Neutrophil (primary cell): ENCODE data around the gene ZNF618.

Experiments used
- H3K27ac ChIP-seq: fragments of 200-600 bp; sonication (generic); 2 replicates; pipeline ENCODE4 v1.5.1; 2016; ENCODE audit warnings: mild to moderate bottlenecking, moderate library complexity
- H3K27me3 ChIP-seq: fragments of 200-600 bp; sonication (generic); 2 replicates; pipeline ENCODE4 v1.6.0; 2016; ENCODE audit warnings: mild to moderate bottlenecking
- H3K36me3 ChIP-seq: fragments of 200-600 bp; sonication (generic); 2 replicates; pipeline ENCODE4 v1.5.1; 2017
- H3K4me1 ChIP-seq, 2 experiments: fragments of 200-600 bp in 1 of 2; sonication (generic) in 1 of 2; 1 replicate in 1 of 2; 2 replicates in 1 of 2; pipeline versions ENCODE4 v1.5.1 to v1.6.1; 2013 to 2016; ENCODE audit warnings: low read depth in 1 of 2, low read length in 1 of 2, mild to moderate bottlenecking in 1 of 2, moderate library complexity in 1 of 2; ENCODE audit not compliant: control insufficient read depth in 1 of 2, insufficient read depth in 1 of 2
- H3K4me3 ChIP-seq, 2 experiments: fragments of 200-600 bp in 1 of 2; sonication (generic) in 1 of 2; 1 replicate in 1 of 2; 2 replicates in 1 of 2; pipeline ENCODE4 v1.5.1; 2013 to 2016; ENCODE audit warnings: low read depth in 1 of 2, low read length in 1 of 2, mild to moderate bottlenecking in 1 of 2, moderate library complexity in 1 of 2
- H3K9me3 ChIP-seq: fragments of 200-600 bp; sonication (generic); 2 replicates; pipeline ENCODE4 v1.5.1; 2016
- CTCF ChIP-seq: fragments of 200-600 bp; sonication (generic); IDR thresholded peaks from 2 replicates; pipeline ENCODE4 v1.5.1; 2016; ENCODE audit warnings: antibody characterized with exemption

Gene ZNF618

DNA sequence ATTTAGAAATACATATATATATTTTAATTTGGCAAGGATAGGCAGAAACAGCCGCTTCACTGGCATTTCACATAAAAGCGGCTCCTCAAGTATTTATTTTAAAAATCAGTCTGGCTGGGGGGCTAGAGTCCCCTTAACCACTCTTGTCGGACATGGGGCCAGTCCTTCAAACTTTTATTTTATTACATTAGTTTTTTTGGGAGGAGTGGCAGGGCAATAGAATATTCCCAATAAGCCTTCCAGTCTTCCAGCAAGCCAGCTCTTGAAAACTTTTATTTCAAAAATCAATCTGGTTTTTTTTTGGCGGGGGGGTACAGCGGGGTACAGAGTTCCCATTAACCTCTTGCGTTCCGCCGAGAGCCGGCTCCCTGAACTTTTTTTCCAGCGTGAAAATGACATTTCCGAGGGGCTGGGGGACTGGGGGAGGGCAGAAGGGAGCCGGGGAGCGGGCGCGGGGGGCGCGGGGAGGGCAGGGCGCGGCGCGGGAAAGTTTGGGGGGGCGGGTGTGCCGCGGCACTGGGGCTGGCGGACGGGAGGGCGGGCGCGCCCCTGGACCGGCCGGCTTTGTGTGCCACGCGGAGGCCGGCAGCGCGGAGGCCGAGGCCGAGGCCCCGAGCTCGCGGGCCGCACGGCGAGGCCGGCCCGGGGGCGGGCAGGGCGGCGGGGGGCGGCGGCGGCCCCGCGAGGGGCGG is 504 bp upstream of the ZNF618 start:
- Histone ChIP-seq H3K9me3 (no peaks in the 10 kb centered on the region), H3K27ac (no peak overlapping the region), H3K36me3 (no peaks in the 10 kb centered on the region), H3K4me1 (peaks cover 0 to 9% of the 10 kb centered on the region in 2 experiments), H3K27me3 (peaks cover 61% of the 10 kb centered on the region), H3K4me3 (no peak overlapping the region)
- no peak for TF ChIP-seq CTCF

GRCh38 chr9:113876993-113877368 is 872 bp downstream of the ZNF618 start:
- Histone ChIP-seq H3K4me1 (peaks cover 0 to 9% of the 10 kb centered on the region in 2 experiments), H3K36me3 (no peaks in the 10 kb centered on the region), H3K27me3 (peaks cover 54% of the 10 kb centered on the region), H3K27ac (no peak overlapping the region), H3K4me3 (peak overlapping the region; percentile 34 to 59), H3K9me3 (no peaks in the 10 kb centered on the region)
- no peak for TF ChIP-seq CTCF

DNA sequence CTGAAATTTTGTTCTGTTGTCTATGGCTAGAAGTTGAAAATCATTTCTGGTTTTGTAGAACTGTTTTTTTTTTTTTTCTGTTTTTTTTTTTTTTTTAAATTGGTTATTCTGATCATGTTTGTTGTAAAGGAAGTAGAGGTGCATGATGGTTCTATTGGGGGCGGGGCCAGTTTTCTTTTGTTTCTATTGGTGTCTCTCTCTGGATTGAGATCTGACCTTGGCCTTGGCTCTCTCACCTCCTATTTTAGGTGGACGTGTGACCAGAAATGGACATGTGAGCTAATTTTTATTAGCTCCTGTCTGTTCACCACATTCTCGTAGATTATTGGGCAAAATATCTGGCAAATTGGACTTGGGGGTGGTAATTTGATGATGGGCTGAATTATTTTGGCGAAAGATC is 3.2 kb downstream of the ZNF618 start:
- Histone ChIP-seq H3K27ac (no peak overlapping the region), H3K27me3 (peaks cover 35% of the 10 kb centered on the region), H3K4me1 (peaks cover 0 to 9% of the 10 kb centered on the region in 2 experiments), H3K4me3 (no peak overlapping the region), H3K36me3 (no peaks in the 10 kb centered on the region), H3K9me3 (no peaks in the 10 kb centered on the region)
- TF ChIP-seq CTCF, result no peak

- H3K4me1 ChIP-seq, result peaks cover 0 to 9% of the 10 kb centered on the region in 2 experiments
- no peak overlapping the region for H3K27ac ChIP-seq
- no peak overlapping the region for H3K4me3 ChIP-seq
- peaks cover 29% of the 10 kb centered on the region for H3K27me3 ChIP-seq
- no peaks in the 10 kb centered on the region for H3K36me3 ChIP-seq
- no peaks in the 10 kb centered on the region for H3K9me3 ChIP-seq
- no peak for TF ChIP-seq CTCF
These were observed 3.8 kb downstream of the ZNF618 start for GRCh38 chr9:113879911-113880310.

DNA sequence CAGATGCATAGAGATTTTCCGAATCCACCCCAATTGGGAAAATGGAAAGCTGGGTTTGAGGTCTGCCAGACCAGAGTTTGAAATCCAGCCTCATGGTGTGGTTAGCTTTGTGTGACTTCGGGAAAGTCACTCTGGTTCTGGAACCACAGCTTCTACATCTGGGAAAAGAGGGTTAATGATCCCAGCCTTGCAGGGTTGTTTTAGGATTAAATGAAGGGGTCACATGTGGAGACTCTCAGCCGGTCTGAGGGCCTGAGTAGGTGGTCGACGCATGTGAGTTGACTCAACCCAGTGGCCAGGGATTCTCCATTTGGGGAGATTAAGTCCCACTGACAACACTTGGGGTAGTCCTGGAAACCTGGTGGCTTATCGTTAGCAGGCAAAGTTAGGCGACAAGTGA is 6.1 kb downstream of the ZNF618 start:
- H3K9me3 ChIP-seq, result no peaks in the 10 kb centered on the region
- H3K4me1 ChIP-seq, result no peaks in the 10 kb centered on the region
- TF ChIP-seq CTCF, result no peak

More for the DNA sequence above, 6.1 kb downstream of the ZNF618 start:
- peaks cover 8% of the 10 kb centered on the region for H3K27me3 ChIP-seq
- no peak overlapping the region for H3K4me3 ChIP-seq
- no peak overlapping the region for H3K27ac ChIP-seq
- H3K36me3 ChIP-seq, result no peaks in the 10 kb centered on the region
